ENCODE results near the gene NPPA.
A peak's percentile ranks its signal among the peaks of the same experiment; 100 is the strongest.

Gene NPPA

GRCh38 chr1:11877074-11877473 is 29.5 kb upstream of the NPPA start:
- no peak for TF ChIP-seq CTCF (IDR thresholded peaks at IDR 0.05; ENCODE audit: insufficient read depth, low read length, poor library complexity, severe bottlenecking)
- H3K36me3 ChIP-seq (ENCODE audit: control insufficient read depth, insufficient read depth, low read length): no peaks in the 10 kb centered on the region
- no peak overlapping the region for H3K4me3 ChIP-seq (replicated peaks; ENCODE audit: low read depth, low read length)
- H3K27me3 ChIP-seq (replicated peaks; ENCODE audit: control insufficient read depth, insufficient read depth, low read length): no peaks in the 10 kb centered on the region; the same call in 1 of the 2 replicates
- DNase-seq (ENCODE audit: extremely low read depth, insufficient read length): no peak

- Histone ChIP-seq H3K4me3 (replicated peaks; ENCODE audit: low read depth, low read length) (no peak overlapping the region), H3K27me3 (replicated peaks; ENCODE audit: control insufficient read depth, insufficient read depth, low read length) (no peaks in the 10 kb centered on the region), H3K36me3 (ENCODE audit: control insufficient read depth, insufficient read depth, low read length) (no peaks in the 10 kb centered on the region)
- peak; percentile 2 for TF ChIP-seq CTCF (IDR thresholded peaks at IDR 0.05; ENCODE audit: insufficient read depth, low read length, poor library complexity, severe bottlenecking)
- DNase-seq (ENCODE audit: extremely low read depth, insufficient read length): no peak
These were observed 27.5 kb upstream of the NPPA start for GRCh38 chr1:11875094-11875493.

GRCh38 chr1:11874624-11875023 is 27.0 kb upstream of the NPPA start:
- Histone ChIP-seq H3K27me3 (replicated peaks; ENCODE audit: control insufficient read depth, insufficient read depth, low read length) (no peaks in the 10 kb centered on the region; the same call in 1 of the 2 replicates), H3K36me3 (ENCODE audit: control insufficient read depth, insufficient read depth, low read length) (no peaks in the 10 kb centered on the region), H3K4me3 (replicated peaks; ENCODE audit: low read depth, low read length) (no peak overlapping the region)
- no peak for DNase-seq (ENCODE audit: extremely low read depth, insufficient read length)
- TF ChIP-seq CTCF (IDR thresholded peaks at IDR 0.05; ENCODE audit: insufficient read depth, low read length, poor library complexity, severe bottlenecking): no peak

GRCh38 chr1:11874258-11874562 is 26.6 kb upstream of the NPPA start:
- Histone ChIP-seq H3K36me3 (ENCODE audit: control insufficient read depth, insufficient read depth, low read length) (no peaks in the 10 kb centered on the region), H3K4me3 (replicated peaks; ENCODE audit: low read depth, low read length) (no peak overlapping the region), H3K27me3 (replicated peaks; ENCODE audit: control insufficient read depth, insufficient read depth, low read length) (no peaks in the 10 kb centered on the region; the same call in 1 of the 2 replicates)
- TF ChIP-seq CTCF (IDR thresholded peaks at IDR 0.05; ENCODE audit: insufficient read depth, low read length, poor library complexity, severe bottlenecking): no peak
- DNase-seq (ENCODE audit: extremely low read depth, insufficient read length): no peak

GRCh38 chr1:11873395-11874257 is 26.0 kb upstream of the NPPA start:
- no peak for DNase-seq (ENCODE audit: extremely low read depth, insufficient read length)
- no peak overlapping the region for H3K4me3 ChIP-seq (replicated peaks; ENCODE audit: low read depth, low read length)
- no peak for TF ChIP-seq CTCF (IDR thresholded peaks at IDR 0.05; ENCODE audit: insufficient read depth, low read length, poor library complexity, severe bottlenecking)
- no peaks in the 10 kb centered on the region; the same call in 1 of the 2 replicates for H3K27me3 ChIP-seq (replicated peaks; ENCODE audit: control insufficient read depth, insufficient read depth, low read length)
- no peaks in the 10 kb centered on the region for H3K36me3 ChIP-seq (ENCODE audit: control insufficient read depth, insufficient read depth, low read length)

Measured in GM06990 (cell line).